ENCODE data around the gene DNAH1. TPM values are rescaled to one million over a fixed set of nuclear protein-coding genes. Genes with fewer than 3 reads are reported as not detected.

Gene DNAH1
- total RNA-seq, 1 experiment from 2014 or later, result 2.4 TPM

- BruUV-seq (replicated peaks), result no TSS peak
- TF ChIP-seq TCF7L2 (IDR thresholded peaks at IDR 0.05; ENCODE audit: low read depth, low read length) (no peak), REST (IDR thresholded peaks at IDR 0.05; ENCODE audit: insufficient read depth in 1 of 2, low read depth in 2 of 2, low read length in 1 of 2) (no peak)
- ChIA-PET CTCF (no interaction called here), POLR2A (no interaction called here)
- in situ Hi-C loops (cut with HindIII; ENCODE audit: low pct_unique_long_range_greater_than_20kb, low sequenced_read_pairs), result no loop called here
- no peak overlapping the region for H3K27ac ChIP-seq (ENCODE audit: low read length)
- no peaks in the 10 kb centered on the region for H3K27me3 ChIP-seq (ENCODE audit: control insufficient read depth, insufficient read depth, low read length)
- DNase-seq (ENCODE audit: low read depth, low spot score), result no peak
- no peaks in the 10 kb centered on the region for H3K9me3 ChIP-seq (ENCODE audit: control insufficient read depth, insufficient read depth, low read depth, low read length)
- H3K36me3 ChIP-seq (ENCODE audit: control insufficient read depth, insufficient read depth, low read length), result no peaks in the 10 kb centered on the region
- H3K4me1 ChIP-seq (ENCODE audit: control insufficient read depth, insufficient read depth, low read length), result no peaks in the 10 kb centered on the region
- no peak overlapping the region for H3K4me3 ChIP-seq (ENCODE audit: low read depth in 2 of 2, low read length in 2 of 2)
- intact Hi-C loops (cut with micrococcal nuclease; ENCODE audit: unreplicated experiment), result no loop called here
- no peak for ATAC-seq
Observed at GRCh38 chr3:52361454-52361853, 45.3 kb downstream of the DNAH1 start.

GRCh38 chr3:52361898-52362297, 45.8 kb downstream of the DNAH1 start:
- BruUV-seq (replicated peaks), result no TSS peak
- DNase-seq (ENCODE audit: low read depth, low spot score) (no peak), ATAC-seq (no peak)
- no peak overlapping the region for H3K27ac ChIP-seq (ENCODE audit: low read length)
- TF ChIP-seq POLR2AphosphoS5 (IDR thresholded peaks at IDR 0.05; ENCODE audit: low read depth, low read length) (no peak), REST (IDR thresholded peaks at IDR 0.05; ENCODE audit: insufficient read depth in 1 of 2, low read depth in 2 of 2, low read length in 1 of 2) (no peak), CTCF (IDR thresholded peaks at IDR 0.05) (no peak), TCF7L2 (IDR thresholded peaks at IDR 0.05; ENCODE audit: low read depth, low read length) (no peak), SIN3A (IDR thresholded peaks at IDR 0.05; ENCODE audit: borderline replicate concordance, insufficient read depth, low read depth, low read length) (no peak)
- CTCF ChIA-PET, result no interaction called here
- in situ Hi-C loops (cut with HindIII; ENCODE audit: low pct_unique_long_range_greater_than_20kb, low sequenced_read_pairs) (no loop called here), intact Hi-C loops (cut with micrococcal nuclease; ENCODE audit: unreplicated experiment) (no loop called here)
- H3K36me3 ChIP-seq (ENCODE audit: control insufficient read depth, insufficient read depth, low read length), result no peaks in the 10 kb centered on the region
- H3K4me1 ChIP-seq (ENCODE audit: control insufficient read depth, insufficient read depth, low read length), result no peaks in the 10 kb centered on the region
- H3K27me3 ChIP-seq (ENCODE audit: control insufficient read depth, insufficient read depth, low read length), result no peaks in the 10 kb centered on the region
- H3K9me3 ChIP-seq (ENCODE audit: control insufficient read depth, insufficient read depth, low read depth, low read length), result no peaks in the 10 kb centered on the region
- no peak overlapping the region for H3K4me3 ChIP-seq (ENCODE audit: low read depth in 2 of 2, low read length in 2 of 2)
- POLR2A ChIA-PET, result no interaction called here

Measured in Panc1 (cell line).